Head of caudate nucleus (tissue), 42 donors: ENCODE data around the gene LUZP4.
"Not testable (repeated sequence)": the region's sequence is repeated elsewhere in the genome, so short reads cannot be mapped to it uniquely, and the experiment has no call there.

Experiments
- DNase-seq, 42 donors: peaks; one replicate each; pipeline versions ENCODE4 v3.0.0 to v3.0.0-alpha.2; 2020 to 2021; ENCODE audit warnings: mixed read lengths in 7 of 42
- intact Hi-C: fragments of 100-400 bp; cut with DNase I; formaldehyde crosslinking; loops from one replicate; pipeline ENCODE4 v1.15.0; 2022

LUZP4 gene

DNA sequence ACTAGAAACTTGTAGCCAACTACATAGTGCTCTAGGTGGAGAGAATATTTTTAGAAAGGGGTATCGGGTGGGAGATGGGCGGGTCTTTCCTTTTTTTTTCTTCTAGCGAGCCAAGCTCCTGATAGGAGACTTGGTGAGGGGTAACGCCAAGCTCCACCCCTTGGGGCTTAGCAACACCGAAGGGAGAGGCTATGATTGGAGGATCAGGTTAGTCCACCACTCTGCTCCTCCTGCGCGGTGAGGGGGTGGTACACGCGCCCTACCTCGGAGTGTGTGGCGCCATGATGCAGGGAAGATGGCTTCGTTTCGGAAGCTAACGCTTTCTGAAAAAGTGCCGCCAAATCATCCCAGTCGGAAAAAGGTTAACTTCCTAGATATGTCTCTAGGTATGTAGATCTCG is at the start of gene LUZP4:
Gene LUZP4, plus strand, starts transcription at position 251 of the 400 bp plus-strand sequence. Its CDS starts 45 bp downstream, at position 296.
- intact Hi-C loops, result no loop called here
- DNase-seq, result no peak

DNA sequence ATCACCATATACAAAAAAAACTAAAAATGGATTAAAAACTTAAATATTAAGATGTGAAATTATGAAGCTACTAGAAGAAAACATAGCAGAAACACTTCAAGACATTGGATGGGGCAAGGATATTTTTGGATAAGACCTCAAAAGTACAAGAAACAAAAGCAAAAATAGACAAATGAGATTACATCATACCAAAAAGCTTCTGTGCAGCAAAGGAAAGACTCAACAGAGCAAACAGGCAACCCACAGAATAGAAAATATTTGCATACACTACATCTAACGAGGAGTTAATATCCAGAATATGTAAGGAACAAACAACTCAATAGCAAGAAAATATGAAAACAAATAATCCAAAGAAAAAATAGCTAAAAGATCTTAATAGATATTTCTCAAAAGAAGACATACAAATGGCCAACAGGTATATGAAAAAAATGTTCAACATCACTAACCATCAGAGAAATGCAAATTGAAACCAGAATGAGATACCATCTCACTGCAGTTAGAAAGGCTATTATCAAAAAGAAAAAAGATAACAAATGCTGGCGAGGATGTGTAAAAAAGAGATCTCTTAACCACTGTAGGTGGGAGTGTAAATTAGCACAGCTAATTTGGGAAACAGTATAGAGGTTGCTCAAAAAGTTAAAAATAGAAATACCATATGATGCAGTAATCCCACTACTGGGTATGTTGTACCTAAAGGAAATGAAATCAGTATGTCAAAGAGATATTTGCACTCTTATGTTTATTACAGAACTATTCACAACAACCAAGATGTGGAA is 37.9 kb upstream of the LUZP4 start:
- no peak for DNase-seq
- intact Hi-C loops, result no loop called here

DNA sequence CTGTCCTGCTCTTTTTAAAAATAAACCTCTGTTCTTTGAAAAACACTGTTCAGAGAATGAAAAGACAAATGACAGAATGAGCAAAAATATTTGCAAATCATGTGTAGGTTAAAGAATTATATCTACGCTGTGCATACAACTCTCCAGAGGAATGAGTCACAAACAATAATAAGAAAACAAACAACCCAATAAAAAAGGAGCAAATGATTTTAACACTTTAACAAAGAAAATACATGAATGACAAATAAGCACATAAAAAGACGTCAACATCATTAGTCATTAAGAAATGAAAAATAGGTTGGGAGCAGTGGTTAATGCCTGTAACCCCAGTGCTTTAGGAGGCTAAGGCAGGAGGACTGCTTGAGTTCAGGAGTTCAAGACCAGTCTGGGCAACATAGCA is 34.5 kb upstream of the LUZP4 start:
- DNase-seq, result no peak
- intact Hi-C loops, result no loop called here

- intact Hi-C loops, result no loop called here
- no peak for DNase-seq
Measured at GRCh38 chrX:115257711-115258110, 31.8 kb upstream of the LUZP4 start.

- intact Hi-C loops, result no loop called here
- no peak for DNase-seq
Measured at GRCh38 chrX:115259238-115259875, 30.2 kb upstream of the LUZP4 start.

GRCh38 chrX:115260330-115260729 is 29.2 kb upstream of the LUZP4 start:
- intact Hi-C loops, result no loop called here
- DNase-seq, result no peak

GRCh38 chrX:115261148-115261547 is 28.4 kb upstream of the LUZP4 start:
- intact Hi-C loops, result no loop called here
- no peak for DNase-seq

DNA sequence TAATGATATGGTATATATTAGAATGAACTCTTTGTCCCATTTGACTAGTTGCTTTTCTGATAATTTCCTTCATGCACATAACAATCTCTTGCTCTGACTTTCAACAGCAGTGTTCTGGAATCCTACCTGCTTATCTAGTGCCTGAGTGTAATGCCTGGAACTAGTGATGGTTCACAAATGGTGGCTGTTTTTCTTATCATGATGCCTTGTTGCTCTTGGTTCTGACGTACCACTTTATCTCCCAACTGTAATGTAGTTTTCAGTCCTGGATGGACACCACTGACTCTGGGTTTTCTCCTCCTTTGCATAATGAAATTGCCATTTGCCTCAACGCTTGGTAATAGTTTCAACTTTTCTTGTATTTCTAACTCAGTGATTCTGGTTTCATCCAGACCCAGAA is 25.5 kb upstream of the LUZP4 start:
- no peak for DNase-seq
- intact Hi-C loops, result no loop called here

DNA sequence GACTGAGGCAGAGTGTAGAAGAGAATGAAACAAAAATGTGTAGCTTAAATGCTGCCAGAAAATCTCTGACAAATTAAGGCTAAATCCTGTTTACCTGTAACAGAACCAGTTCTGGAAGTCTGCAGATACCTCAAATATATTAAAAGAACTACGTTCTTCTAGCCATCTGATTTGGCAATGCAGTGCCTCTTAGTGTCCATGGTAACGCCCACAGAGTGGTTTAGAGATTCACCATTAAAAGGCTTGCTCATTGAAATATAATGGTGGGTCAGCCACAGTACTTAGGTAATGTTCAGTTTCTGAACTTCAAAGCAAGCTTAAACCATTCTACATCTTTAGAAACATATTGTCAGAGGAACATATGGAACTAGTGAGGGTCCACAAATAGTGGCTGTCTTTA is 23.2 kb upstream of the LUZP4 start:
- intact Hi-C loops, result no loop called here
- no peak for DNase-seq

- no peak for DNase-seq
- intact Hi-C loops, result no loop called here
Measured at GRCh38 chrX:115268421-115268820, 21.1 kb upstream of the LUZP4 start.

GRCh38 chrX:115269051-115269683 is 20.3 kb upstream of the LUZP4 start:
- DNase-seq, result no peak
- intact Hi-C loops, result no loop called here

- intact Hi-C loops, result no loop called here
- DNase-seq, result peak in 2 of 42 donors; percentile 4 to 5
Measured at GRCh38 chrX:115284877-115285276, 4.6 kb upstream of the LUZP4 start.

DNA sequence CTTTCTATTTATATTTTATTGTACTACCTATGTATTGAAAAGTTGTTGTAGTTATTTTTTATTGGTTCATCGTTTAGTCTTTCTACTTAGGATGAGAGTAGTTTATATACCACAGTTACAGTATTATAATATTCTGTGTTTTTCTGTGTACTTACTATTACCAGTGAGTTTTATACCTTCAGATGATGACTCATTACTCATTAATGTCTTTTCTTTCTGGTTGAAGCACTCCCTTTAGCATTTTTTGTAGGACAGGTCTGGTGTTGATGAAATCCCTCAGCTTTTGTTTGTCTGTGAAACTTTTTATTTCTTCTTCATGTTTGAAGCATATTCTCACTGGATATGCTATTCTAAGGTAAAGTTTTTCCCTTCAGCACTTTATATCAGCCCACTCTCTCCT is 7.7 kb downstream of the LUZP4 start:
- no peak for DNase-seq

GRCh38 chrX:115311139-115311538 is 21.6 kb downstream of the LUZP4 start:
- intact Hi-C loops, result no loop called here
- DNase-seq, result no peak

More for the DNA sequence above, 7.7 kb downstream of the LUZP4 start:
- intact Hi-C loops, result no loop called here

DNA sequence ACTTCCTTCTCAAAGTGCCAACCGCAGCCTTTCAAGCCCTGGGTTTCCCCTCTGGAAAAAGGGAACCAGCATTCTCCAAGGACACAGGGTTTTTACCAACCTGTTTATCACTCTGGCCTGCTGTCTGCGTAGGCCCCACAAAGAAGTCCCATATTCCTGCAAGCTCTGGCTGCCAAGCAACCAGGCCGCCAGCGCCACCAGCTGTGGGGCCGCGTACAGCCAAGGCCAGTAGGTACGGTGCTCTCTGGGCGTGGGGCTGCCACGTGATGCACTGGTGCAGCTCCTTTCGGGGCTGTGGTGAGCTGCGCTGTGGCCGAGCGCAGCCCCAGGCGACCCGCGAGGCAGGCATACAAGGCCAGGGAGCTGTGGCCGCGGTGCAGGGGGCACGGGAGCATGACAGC is 22.1 kb downstream of the LUZP4 start:
- peak in 35 of 42 donors; percentile 4 to 67 (median 32) for DNase-seq
- intact Hi-C loops, result no loop called here

GRCh38 chrX:115318139-115318538 is 28.6 kb downstream of the LUZP4 start:
- no peak for DNase-seq
- intact Hi-C loops, result no loop called here

GRCh38 chrX:115322375-115322774 is 32.9 kb downstream of the LUZP4 start:
- intact Hi-C loops, result no loop called here

GRCh38 chrX:115324194-115324593 is 34.7 kb downstream of the LUZP4 start:
- intact Hi-C loops, result no loop called here
- DNase-seq, result peak in 14 of 42 donors; percentile 9 to 55 (median 18)

More at GRCh38 chrX:115322375-115322774, 32.9 kb downstream of the LUZP4 start:
- no peak for DNase-seq

DNA sequence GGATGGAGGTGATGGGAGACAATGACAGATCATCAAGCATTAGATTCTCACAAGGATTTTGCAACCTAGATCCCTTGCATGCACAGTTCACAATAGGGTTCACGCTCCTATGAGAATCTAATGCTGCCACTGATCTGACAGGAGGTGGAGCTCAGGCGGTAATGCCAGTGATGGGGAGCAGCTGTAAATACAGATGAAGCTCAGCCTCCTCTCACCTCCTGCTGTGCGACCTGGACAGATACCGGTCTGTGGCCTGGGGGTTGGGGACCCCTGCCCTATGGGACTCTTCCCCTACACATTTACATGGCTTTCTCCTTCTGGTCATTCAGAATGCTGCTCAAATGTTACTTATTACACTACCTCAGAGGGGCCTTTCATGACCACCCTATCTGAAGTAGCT is 39.8 kb downstream of the LUZP4 start:
- DNase-seq, result not testable (repeated sequence)

GRCh38 chrX:115330498-115331168 is 41.1 kb downstream of the LUZP4 start:
- intact Hi-C loops, result loop anchor here (2.0 kb wide), 1 partner anchor 312 kb away; no protein-coding TSS in a partner anchor
- peak in 38 of 42 donors; percentile 15 to 75 (median 48) for DNase-seq

More for the DNA sequence above, 39.8 kb downstream of the LUZP4 start:
- intact Hi-C loops, result not testable (repeated sequence)
